HEK293 (cell line): Measurements from ENCODE around the gene DCP1B.
A peak's percentile ranks its signal among the peaks of the same experiment; 100 is the strongest.

Experiments
- BCL11A ChIP-seq: fragments of 450-650 bp; formaldehyde crosslinking; IDR thresholded peaks from 2 replicates; pipeline ENCODE4 v1.5.1; 2016; ENCODE audit warnings: low read depth, missing biosample characterization, missing genetic modification characterization
- HOXA7 ChIP-seq: sonication (generic); formaldehyde crosslinking; IDR thresholded peaks from 2 replicates; pipeline ENCODE4 v1.8.1; 2022; ENCODE audit warnings: missing genetic modification reagents, borderline replicate concordance
- IKZF3 ChIP-seq: fragments of 450-650 bp; IDR thresholded peaks from 2 replicates; pipeline ENCODE4 v1.5.0; 2018; ENCODE audit warnings: missing biosample characterization, mild to moderate bottlenecking, missing genetic modification characterization, moderate library complexity
- KLF10 ChIP-seq: fragments of 450-650 bp; IDR thresholded peaks from 2 replicates; pipeline ENCODE4 v1.5.1; 2018; ENCODE audit warnings: missing biosample characterization, mild to moderate bottlenecking, missing genetic modification characterization
- KLF16 ChIP-seq: fragments of 450-650 bp; formaldehyde crosslinking; IDR thresholded peaks from 2 replicates; pipeline ENCODE4 v1.5.1; 2017; ENCODE audit warnings: missing biosample characterization, missing genetic modification characterization
- KLF9 ChIP-seq: fragments of 450-650 bp; formaldehyde crosslinking; IDR thresholded peaks from 2 replicates; pipeline ENCODE4 v1.5.1; 2016; ENCODE audit warnings: missing biosample characterization, missing genetic modification characterization, low read depth
- MZF1 ChIP-seq: fragments of 450-650 bp; formaldehyde crosslinking; IDR thresholded peaks from 2 replicates; pipeline ENCODE4 v1.5.1; 2017; ENCODE audit warnings: missing biosample characterization, missing genetic modification characterization, borderline replicate concordance
- SETDB1 ChIP-seq: IDR thresholded peaks from one replicate; pipeline ENCODE4 v1.6.1; 2017; ENCODE audit warnings: mild to moderate bottlenecking, low read length, moderate library complexity, mixed read lengths; ENCODE audit not compliant: insufficient read length
- SP7 ChIP-seq: fragments of 450-650 bp; formaldehyde crosslinking; IDR thresholded peaks from 2 replicates; pipeline ENCODE4 v1.5.1; 2016; ENCODE audit warnings: missing biosample characterization, missing genetic modification characterization
- ZBTB17 ChIP-seq: fragments of 450-650 bp; formaldehyde crosslinking; IDR thresholded peaks from 2 replicates; pipeline ENCODE4 v1.5.1; 2016; ENCODE audit warnings: missing biosample characterization, missing genetic modification characterization
- ZEB2 ChIP-seq: fragments of 450-650 bp; formaldehyde crosslinking; IDR thresholded peaks from 2 replicates; pipeline ENCODE4 v1.5.1; 2016; ENCODE audit warnings: missing biosample characterization, missing genetic modification characterization
- ZFP69B ChIP-seq: fragments of 450-650 bp; formaldehyde crosslinking; IDR thresholded peaks from 2 replicates; pipeline ENCODE4 v1.5.1; 2016; ENCODE audit warnings: missing biosample characterization, missing genetic modification characterization
- ZNF132 ChIP-seq: fragments of 450-650 bp; formaldehyde crosslinking; IDR thresholded peaks from 2 replicates; pipeline ENCODE4 v1.5.1; 2017; ENCODE audit warnings: missing biosample characterization, missing genetic modification characterization, borderline replicate concordance
- ZNF175 ChIP-seq: fragments of 450-650 bp; formaldehyde crosslinking; IDR thresholded peaks from 2 replicates; pipeline ENCODE4 v1.5.1; 2016; ENCODE audit warnings: missing biosample characterization, missing genetic modification characterization
- ZNF266 ChIP-seq: fragments of 450-650 bp; formaldehyde crosslinking; IDR thresholded peaks from 2 replicates; pipeline ENCODE4 v1.5.1; 2016; ENCODE audit warnings: missing biosample characterization, missing genetic modification characterization, low read depth
- ZNF324 ChIP-seq: fragments of 450-650 bp; formaldehyde crosslinking; IDR thresholded peaks from 2 replicates; pipeline ENCODE4 v1.5.1; 2016; ENCODE audit warnings: missing biosample characterization, missing genetic modification characterization
- ZNF37A ChIP-seq: fragments of 450-650 bp; IDR thresholded peaks from 2 replicates; pipeline ENCODE4 v1.5.1; 2018; ENCODE audit warnings: missing biosample characterization, missing genetic modification characterization
- ZNF394 ChIP-seq: fragments of 450-650 bp; formaldehyde crosslinking; IDR thresholded peaks from 2 replicates; pipeline ENCODE4 v1.5.1; 2016; ENCODE audit warnings: missing biosample characterization, missing genetic modification characterization, mild to moderate bottlenecking, moderate library complexity, borderline replicate concordance
- ZNF501 ChIP-seq: fragments of 450-650 bp; formaldehyde crosslinking; IDR thresholded peaks from 2 replicates; pipeline ENCODE4 v1.5.1; 2016; ENCODE audit warnings: missing biosample characterization, missing genetic modification characterization
- ZNF514 ChIP-seq: fragments of 450-650 bp; formaldehyde crosslinking; IDR thresholded peaks from 2 replicates; pipeline ENCODE4 v1.5.1; 2016; ENCODE audit warnings: missing biosample characterization, missing genetic modification characterization
- ZNF555 ChIP-seq: fragments of 450-650 bp; formaldehyde crosslinking; conservative IDR thresholded peaks from 2 replicates; pipeline ENCODE4 v1.5.1; 2017; ENCODE audit warnings: missing biosample characterization, mild to moderate bottlenecking, missing genetic modification characterization, inconsistent platforms
- ZNF830 ChIP-seq: fragments of 450-650 bp; IDR thresholded peaks from 2 replicates; pipeline ENCODE4 v1.5.0; 2018; ENCODE audit warnings: missing biosample characterization, missing genetic modification characterization, low read depth, mild to moderate bottlenecking, moderate library complexity
- ZNF837 ChIP-seq: fragments of 450-650 bp; formaldehyde crosslinking; IDR thresholded peaks from 2 replicates; pipeline ENCODE4 v1.5.1; 2016; ENCODE audit warnings: missing biosample characterization, missing genetic modification characterization
- TF ChIP-seq, protein P1 (sequence below): fragments of 450-650 bp; formaldehyde crosslinking; IDR thresholded peaks from 2 replicates; pipeline ENCODE4 v1.5.1; 2016; ENCODE audit warnings: missing biosample characterization, missing genetic modification characterization
- TF ChIP-seq, protein P2 (sequence below): IDR thresholded peaks from 2 replicates; pipeline ENCODE4 v1.6.1; 2011; ENCODE audit warnings: mild to moderate bottlenecking, low read depth, low read length, borderline replicate concordance
- TF ChIP-seq, protein P3 (sequence below): fragments of 450-650 bp; formaldehyde crosslinking; IDR thresholded peaks from 2 replicates; pipeline ENCODE4 v1.5.1; 2016; ENCODE audit warnings: missing biosample characterization, missing genetic modification characterization, low read depth
- TF ChIP-seq, protein P4 (sequence below): fragments of 450-650 bp; formaldehyde crosslinking; IDR thresholded peaks from 2 replicates; pipeline ENCODE4 v1.5.1; 2016; ENCODE audit warnings: missing biosample characterization, missing genetic modification characterization
- TF ChIP-seq, protein P5 (sequence below): fragments of 450-650 bp; formaldehyde crosslinking; optimal IDR thresholded peaks from 2 replicates; pipeline ENCODE3; 2016; ENCODE audit warnings: missing biosample characterization, mild to moderate bottlenecking, missing genetic modification characterization
- TF ChIP-seq, protein P6 (sequence below): fragments of 450-650 bp; formaldehyde crosslinking; IDR thresholded peaks from 2 replicates; pipeline ENCODE4 v1.5.1; 2016; ENCODE audit warnings: missing biosample characterization, missing genetic modification characterization
- TF ChIP-seq, protein P7 (sequence below): fragments of 450-650 bp; formaldehyde crosslinking; IDR thresholded peaks from 2 replicates; pipeline ENCODE4 v1.5.1; 2016; ENCODE audit warnings: missing biosample characterization, missing genetic modification characterization

Gene DCP1B

DNA sequence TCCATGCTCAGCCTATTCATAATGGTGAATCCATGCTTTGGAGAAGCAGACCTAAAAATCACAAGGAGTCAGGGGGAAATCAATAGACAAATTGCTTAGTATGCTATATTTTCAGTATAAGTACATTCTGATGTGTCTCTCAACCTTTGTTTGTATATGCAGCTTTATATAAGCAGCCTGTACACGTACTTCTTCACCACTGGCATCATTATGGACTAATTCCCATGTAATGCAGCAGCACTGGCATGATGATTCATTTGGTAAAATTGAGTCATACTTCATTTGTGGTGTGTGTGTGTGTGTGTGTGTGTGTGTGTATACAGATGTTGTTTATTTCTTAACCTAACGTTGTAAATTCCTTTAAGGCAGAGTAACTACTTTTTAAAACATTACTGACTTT is 10.9 kb downstream of the DCP1B start (continued):
- TF ChIP-seq, protein P1, sequence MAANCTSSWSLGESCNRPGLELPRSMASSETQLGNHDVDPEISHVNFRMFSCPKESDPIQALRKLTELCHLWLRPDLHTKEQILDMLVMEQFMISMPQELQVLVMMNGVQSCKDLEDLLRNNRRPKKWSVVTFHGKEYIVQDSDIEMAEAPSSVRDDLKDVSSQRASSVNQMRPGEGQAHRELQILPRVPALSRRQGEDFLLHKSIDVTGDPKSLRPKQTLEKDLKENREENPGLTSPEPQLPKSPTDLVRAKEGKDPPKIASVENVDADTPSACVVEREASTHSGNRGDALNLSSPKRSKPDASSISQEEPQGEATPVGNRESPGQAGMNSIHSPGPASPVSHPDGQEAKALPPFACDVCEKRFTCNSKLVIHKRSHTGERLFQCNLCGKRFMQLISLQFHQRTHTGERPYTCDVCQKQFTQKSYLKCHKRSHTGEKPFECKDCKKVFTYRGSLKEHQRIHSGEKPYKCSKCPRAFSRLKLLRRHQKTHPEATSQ, result no peak
- TF ChIP-seq ZNF830 (tag by site-specific recombination) (no peak), ZNF555 (tag by site-specific recombination) (no peak), ZNF501 (tag by site-specific recombination) (no peak), ZNF324 (tag by site-specific recombination) (0 out of 2 replicates have a peak, but pooled peaks have one; percentile 35), BCL11A (tag by site-specific recombination) (no peak), ZNF514 (tag by site-specific recombination) (no peak), SETDB1 (no peak), SP7 (tag by site-specific recombination) (no peak), ZNF37A (no peak), ZNF132 (tag by site-specific recombination) (no peak), ZFP69B (tag by site-specific recombination) (peak; percentile 39; the same call in 1 of the 2 replicates), KLF16 (tag by site-specific recombination) (no peak), ZEB2 (0 out of 2 replicates have a peak, but pooled peaks have one; percentile 24), MZF1 (tag by site-specific recombination) (no peak), IKZF3 (tag by site-specific recombination) (no peak), KLF9 (no peak), ZNF175 (no peak), ZNF394 (tag by site-specific recombination) (no peak), ZNF266 (no peak), ZNF837 (no peak), ZBTB17 (tag by site-specific recombination) (no peak), HOXA7 (no peak), KLF10 (no peak)
- TF ChIP-seq, protein P2, sequence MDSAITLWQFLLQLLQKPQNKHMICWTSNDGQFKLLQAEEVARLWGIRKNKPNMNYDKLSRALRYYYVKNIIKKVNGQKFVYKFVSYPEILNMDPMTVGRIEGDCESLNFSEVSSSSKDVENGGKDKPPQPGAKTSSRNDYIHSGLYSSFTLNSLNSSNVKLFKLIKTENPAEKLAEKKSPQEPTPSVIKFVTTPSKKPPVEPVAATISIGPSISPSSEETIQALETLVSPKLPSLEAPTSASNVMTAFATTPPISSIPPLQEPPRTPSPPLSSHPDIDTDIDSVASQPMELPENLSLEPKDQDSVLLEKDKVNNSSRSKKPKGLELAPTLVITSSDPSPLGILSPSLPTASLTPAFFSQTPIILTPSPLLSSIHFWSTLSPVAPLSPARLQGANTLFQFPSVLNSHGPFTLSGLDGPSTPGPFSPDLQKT, result no peak
- TF ChIP-seq, protein P3, sequence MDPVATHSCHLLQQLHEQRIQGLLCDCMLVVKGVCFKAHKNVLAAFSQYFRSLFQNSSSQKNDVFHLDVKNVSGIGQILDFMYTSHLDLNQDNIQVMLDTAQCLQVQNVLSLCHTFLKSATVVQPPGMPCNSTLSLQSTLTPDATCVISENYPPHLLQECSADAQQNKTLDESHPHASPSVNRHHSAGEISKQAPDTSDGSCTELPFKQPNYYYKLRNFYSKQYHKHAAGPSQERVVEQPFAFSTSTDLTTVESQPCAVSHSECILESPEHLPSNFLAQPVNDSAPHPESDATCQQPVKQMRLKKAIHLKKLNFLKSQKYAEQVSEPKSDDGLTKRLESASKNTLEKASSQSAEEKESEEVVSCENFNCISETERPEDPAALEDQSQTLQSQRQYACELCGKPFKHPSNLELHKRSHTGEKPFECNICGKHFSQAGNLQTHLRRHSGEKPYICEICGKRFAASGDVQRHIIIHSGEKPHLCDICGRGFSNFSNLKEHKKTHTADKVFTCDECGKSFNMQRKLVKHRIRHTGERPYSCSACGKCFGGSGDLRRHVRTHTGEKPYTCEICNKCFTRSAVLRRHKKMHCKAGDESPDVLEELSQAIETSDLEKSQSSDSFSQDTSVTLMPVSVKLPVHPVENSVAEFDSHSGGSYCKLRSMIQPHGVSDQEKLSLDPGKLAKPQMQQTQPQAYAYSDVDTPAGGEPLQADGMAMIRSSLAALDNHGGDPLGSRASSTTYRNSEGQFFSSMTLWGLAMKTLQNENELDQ, result no peak
- TF ChIP-seq, protein P4, sequence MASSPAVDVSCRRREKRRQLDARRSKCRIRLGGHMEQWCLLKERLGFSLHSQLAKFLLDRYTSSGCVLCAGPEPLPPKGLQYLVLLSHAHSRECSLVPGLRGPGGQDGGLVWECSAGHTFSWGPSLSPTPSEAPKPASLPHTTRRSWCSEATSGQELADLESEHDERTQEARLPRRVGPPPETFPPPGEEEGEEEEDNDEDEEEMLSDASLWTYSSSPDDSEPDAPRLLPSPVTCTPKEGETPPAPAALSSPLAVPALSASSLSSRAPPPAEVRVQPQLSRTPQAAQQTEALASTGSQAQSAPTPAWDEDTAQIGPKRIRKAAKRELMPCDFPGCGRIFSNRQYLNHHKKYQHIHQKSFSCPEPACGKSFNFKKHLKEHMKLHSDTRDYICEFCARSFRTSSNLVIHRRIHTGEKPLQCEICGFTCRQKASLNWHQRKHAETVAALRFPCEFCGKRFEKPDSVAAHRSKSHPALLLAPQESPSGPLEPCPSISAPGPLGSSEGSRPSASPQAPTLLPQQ (tag by site-specific recombination), result 0 out of 2 replicates have a peak, but pooled peaks have one; percentile 40
- TF ChIP-seq, protein P5, sequence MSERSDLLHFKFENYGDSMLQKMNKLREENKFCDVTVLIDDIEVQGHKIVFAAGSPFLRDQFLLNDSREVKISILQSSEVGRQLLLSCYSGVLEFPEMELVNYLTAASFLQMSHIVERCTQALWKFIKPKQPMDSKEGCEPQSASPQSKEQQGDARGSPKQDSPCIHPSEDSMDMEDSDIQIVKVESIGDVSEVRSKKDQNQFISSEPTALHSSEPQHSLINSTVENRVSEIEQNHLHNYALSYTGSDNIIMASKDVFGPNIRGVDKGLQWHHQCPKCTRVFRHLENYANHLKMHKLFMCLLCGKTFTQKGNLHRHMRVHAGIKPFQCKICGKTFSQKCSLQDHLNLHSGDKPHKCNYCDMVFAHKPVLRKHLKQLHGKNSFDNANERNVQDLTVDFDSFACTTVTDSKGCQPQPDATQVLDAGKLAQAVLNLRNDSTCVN (tag by site-specific recombination), result no peak
- TF ChIP-seq, protein P6, sequence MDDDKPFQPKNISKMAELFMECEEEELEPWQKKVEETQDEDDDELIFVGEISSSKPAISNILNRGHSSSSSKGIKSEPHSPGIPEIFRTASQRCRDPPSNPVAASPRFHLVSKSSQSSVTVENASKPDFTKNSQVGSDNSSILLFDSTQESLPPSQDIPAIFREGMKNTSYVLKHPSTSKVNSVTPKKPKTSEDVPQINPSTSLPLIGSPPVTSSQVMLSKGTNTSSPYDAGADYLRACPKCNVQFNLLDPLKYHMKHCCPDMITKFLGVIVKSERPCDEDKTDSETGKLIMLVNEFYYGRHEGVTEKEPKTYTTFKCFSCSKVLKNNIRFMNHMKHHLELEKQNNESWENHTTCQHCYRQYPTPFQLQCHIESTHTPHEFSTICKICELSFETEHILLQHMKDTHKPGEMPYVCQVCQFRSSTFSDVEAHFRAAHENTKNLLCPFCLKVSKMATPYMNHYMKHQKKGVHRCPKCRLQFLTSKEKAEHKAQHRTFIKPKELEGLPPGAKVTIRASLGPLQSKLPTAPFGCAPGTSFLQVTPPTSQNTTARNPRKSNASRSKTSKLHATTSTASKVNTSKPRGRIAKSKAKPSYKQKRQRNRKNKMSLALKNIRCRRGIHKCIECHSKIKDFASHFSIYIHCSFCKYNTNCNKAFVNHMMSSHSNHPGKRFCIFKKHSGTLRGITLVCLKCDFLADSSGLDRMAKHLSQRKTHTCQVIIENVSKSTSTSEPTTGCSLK (tag by site-specific recombination), result no peak
- TF ChIP-seq, protein P7, sequence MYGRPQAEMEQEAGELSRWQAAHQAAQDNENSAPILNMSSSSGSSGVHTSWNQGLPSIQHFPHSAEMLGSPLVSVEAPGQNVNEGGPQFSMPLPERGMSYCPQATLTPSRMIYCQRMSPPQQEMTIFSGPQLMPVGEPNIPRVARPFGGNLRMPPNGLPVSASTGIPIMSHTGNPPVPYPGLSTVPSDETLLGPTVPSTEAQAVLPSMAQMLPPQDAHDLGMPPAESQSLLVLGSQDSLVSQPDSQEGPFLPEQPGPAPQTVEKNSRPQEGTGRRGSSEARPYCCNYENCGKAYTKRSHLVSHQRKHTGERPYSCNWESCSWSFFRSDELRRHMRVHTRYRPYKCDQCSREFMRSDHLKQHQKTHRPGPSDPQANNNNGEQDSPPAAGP, result no peak
